GM12878 (cell line): ENCODE data around the gene FZD10.

Experiments used
- CEBPB ChIP-seq, 2 experiments: fragments of 150-350 bp in 1 of 2; IDR thresholded peaks; 2 replicates each; pipeline ENCODE4 v1.6.1; 2012 to 2014; ENCODE audit warnings: low read depth in 2 of 2, low read length in 2 of 2, borderline replicate concordance in 1 of 2, inconsistent platforms in 1 of 2
- HDAC2 ChIP-seq: fragments of 200-600 bp; sonication (generic); IDR thresholded peaks from 2 replicates; pipeline ENCODE4 v1.6.1; 2017
- MAX ChIP-seq: IDR thresholded peaks from 2 replicates; pipeline ENCODE4 v1.6.1; 2012; ENCODE audit warnings: low read depth, low read length, improper control_type of control experiment
- NKRF ChIP-seq: fragments of 450-650 bp; conservative IDR thresholded peaks from 2 replicates; pipeline ENCODE4 v1.6.1; 2017; ENCODE audit warnings: mild to moderate bottlenecking, moderate library complexity
- RELA ChIP-seq: fragments of 450-650 bp; IDR thresholded peaks from 2 replicates; pipeline ENCODE4 v1.8.0; 2014; ENCODE audit warnings: borderline replicate concordance; ENCODE audit not compliant: partially characterized antibody
- RFX5 ChIP-seq: IDR thresholded peaks from 2 replicates; pipeline ENCODE4 v1.6.1; 2011; ENCODE audit warnings: low read depth, low read length, improper control_type of control experiment
- YY1 ChIP-seq: IDR thresholded peaks from 2 replicates; pipeline ENCODE4 v1.6.1; 2011; ENCODE audit warnings: low read depth, mild to moderate bottlenecking, low read length
- TF ChIP-seq, protein P1 (sequence below): IDR thresholded peaks from 2 replicates; pipeline ENCODE4 v1.6.1; 2012; ENCODE audit warnings: low read depth, low read length, improper control_type of control experiment
- TF ChIP-seq, protein P2 (sequence below): fragments of 150-350 bp; IDR thresholded peaks from 2 replicates; pipeline ENCODE4 v1.6.1; 2014; ENCODE audit warnings: mild to moderate bottlenecking, low read depth, low read length

GRCh38 chr12:130116791-130117190 lies 45.5 kb upstream of the FZD10 start:
- TF ChIP-seq, protein P1, sequence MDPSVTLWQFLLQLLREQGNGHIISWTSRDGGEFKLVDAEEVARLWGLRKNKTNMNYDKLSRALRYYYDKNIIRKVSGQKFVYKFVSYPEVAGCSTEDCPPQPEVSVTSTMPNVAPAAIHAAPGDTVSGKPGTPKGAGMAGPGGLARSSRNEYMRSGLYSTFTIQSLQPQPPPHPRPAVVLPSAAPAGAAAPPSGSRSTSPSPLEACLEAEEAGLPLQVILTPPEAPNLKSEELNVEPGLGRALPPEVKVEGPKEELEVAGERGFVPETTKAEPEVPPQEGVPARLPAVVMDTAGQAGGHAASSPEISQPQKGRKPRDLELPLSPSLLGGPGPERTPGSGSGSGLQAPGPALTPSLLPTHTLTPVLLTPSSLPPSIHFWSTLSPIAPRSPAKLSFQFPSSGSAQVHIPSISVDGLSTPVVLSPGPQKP = no peak
- no peak for TF ChIP-seq MAX
- TF ChIP-seq RELA = no peak
- TF ChIP-seq, protein P2, sequence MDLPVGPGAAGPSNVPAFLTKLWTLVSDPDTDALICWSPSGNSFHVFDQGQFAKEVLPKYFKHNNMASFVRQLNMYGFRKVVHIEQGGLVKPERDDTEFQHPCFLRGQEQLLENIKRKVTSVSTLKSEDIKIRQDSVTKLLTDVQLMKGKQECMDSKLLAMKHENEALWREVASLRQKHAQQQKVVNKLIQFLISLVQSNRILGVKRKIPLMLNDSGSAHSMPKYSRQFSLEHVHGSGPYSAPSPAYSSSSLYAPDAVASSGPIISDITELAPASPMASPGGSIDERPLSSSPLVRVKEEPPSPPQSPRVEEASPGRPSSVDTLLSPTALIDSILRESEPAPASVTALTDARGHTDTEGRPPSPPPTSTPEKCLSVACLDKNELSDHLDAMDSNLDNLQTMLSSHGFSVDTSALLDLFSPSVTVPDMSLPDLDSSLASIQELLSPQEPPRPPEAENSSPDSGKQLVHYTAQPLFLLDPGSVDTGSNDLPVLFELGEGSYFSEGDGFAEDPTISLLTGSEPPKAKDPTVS = no peak
- TF ChIP-seq YY1 = no peak
- TF ChIP-seq CEBPB (IDR thresholded peaks at IDR 0.05; ENCODE audit: borderline replicate concordance in 1 of 2, low read depth in 2 of 2, low read length in 2 of 2) = no peak
- TF ChIP-seq RFX5 = no peak
- TF ChIP-seq HDAC2 = no peak
- TF ChIP-seq NKRF = no peak
